ENCODE data around the gene DBT. TPM values are rescaled to one million over a fixed set of nuclear protein-coding genes. Genes with fewer than 3 reads are reported as not detected.

Gene DBT
- total and polyA plus RNA-seq, 2 of the 13 experiments (the other 11 are each of a cell fraction or from before 2014, with no cell fraction given): 3.3 to 10.2 TPM

GRCh38 chr1:100249537-100250257, at the start of gene DBT (continued):
- TF ChIP-seq ZNF280B (CRISPR knock-in tag; IDR thresholded peaks at IDR 0.05; ENCODE audit: borderline replicate concordance): peak; percentile 85; the same call in 1 of the 2 replicates
- no peak for TF ChIP-seq ZSCAN22 (CRISPR knock-in tag; IDR thresholded peaks at IDR 0.05)
- TF ChIP-seq BRF2 (CRISPR knock-in tag; IDR thresholded peaks at IDR 0.05): no peak
- peak; percentile 63; the same call in 1 of the 2 replicates for TF ChIP-seq NFKB2 (CRISPR knock-in tag; IDR thresholded peaks at IDR 0.05; ENCODE audit: borderline replicate concordance)
- TF ChIP-seq AHR (CRISPR knock-in tag; IDR thresholded peaks at IDR 0.05): peak; percentile 62; the same call in 1 of the 2 replicates
- peak; percentile 87; the same call in 1 of the 2 replicates for TF ChIP-seq ZNF784 (CRISPR knock-in tag; IDR thresholded peaks at IDR 0.05; ENCODE audit: borderline replicate concordance)
- TF ChIP-seq NFATC3 (CRISPR knock-in tag; IDR thresholded peaks at IDR 0.05): no peak
- TF ChIP-seq KDM3A (CRISPR knock-in tag; IDR thresholded peaks at IDR 0.05; ENCODE audit: low read depth): peak; percentile 63; the same call in 1 of the 2 replicates
- no peak for TF ChIP-seq ZNF121 (CRISPR knock-in tag; IDR thresholded peaks at IDR 0.05)
- peak; percentile 98 for TF ChIP-seq POGZ (CRISPR knock-in tag; IDR thresholded peaks at IDR 0.05)
- 0 out of 2 replicates have a peak, but pooled peaks have one; percentile 33 for TF ChIP-seq ZNF3 (CRISPR knock-in tag; IDR thresholded peaks at IDR 0.05)
- TF ChIP-seq ARID5B (CRISPR knock-in tag; IDR thresholded peaks at IDR 0.05): peak; percentile 49; the same call in 1 of the 2 replicates
- TF ChIP-seq IRF2 (CRISPR knock-in tag; IDR thresholded peaks at IDR 0.05): 0 out of 2 replicates have a peak, but pooled peaks have one; percentile 68
- peak; percentile 58 for TF ChIP-seq ERF (CRISPR knock-in tag; IDR thresholded peaks at IDR 0.05)
- TF ChIP-seq ZNF557 (CRISPR knock-in tag; IDR thresholded peaks at IDR 0.05): 0 out of 2 replicates have a peak, but pooled peaks have one; percentile 29
- no peak for TF ChIP-seq ZNF878 (CRISPR knock-in tag; IDR thresholded peaks at IDR 0.05)
- no peak for TF ChIP-seq PAF1 (CRISPR knock-in tag; IDR thresholded peaks at IDR 0.05)
- no peak for TF ChIP-seq ZUFSP (CRISPR knock-in tag; IDR thresholded peaks at IDR 0.05; ENCODE audit: borderline replicate concordance)
- TF ChIP-seq NR2C2 (CRISPR knock-in tag; IDR thresholded peaks at IDR 0.05; ENCODE audit: borderline replicate concordance): peak; percentile 60; the same call in 1 of the 2 replicates
- no peak for TF ChIP-seq ZC3H4 (CRISPR knock-in tag; IDR thresholded peaks at IDR 0.05; ENCODE audit: borderline replicate concordance)
